ENCODE data around the gene NFYA. TPM values are rescaled to one million over a fixed set of nuclear protein-coding genes. Genes with fewer than 3 reads are reported as not detected.

Gene NFYA
- total RNA-seq, 1 experiment from 2014 or later = 43.0 TPM

DNA sequence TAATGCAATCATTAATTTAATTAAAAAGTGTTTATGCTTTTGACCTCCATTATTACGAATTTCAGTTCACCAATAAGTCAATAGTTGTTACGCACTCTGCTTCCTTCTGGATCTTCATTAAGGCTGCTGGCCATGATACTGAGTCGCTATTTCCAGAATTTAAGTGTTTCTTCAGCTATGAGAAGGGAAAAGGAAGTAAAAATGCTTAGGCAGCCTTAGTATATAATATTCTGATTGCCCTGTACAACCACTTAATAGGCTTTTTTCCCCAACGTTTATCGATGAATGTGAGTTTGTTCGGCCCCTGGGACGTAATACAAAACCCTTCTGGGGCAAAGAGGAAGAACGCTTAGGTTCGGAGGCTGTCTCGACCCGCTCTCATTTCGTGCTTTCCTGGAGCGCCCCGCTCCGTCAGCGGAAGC is 1.3 kb upstream of the NFYA start:
- Histone ChIP-seq H2BK12ac (ENCODE audit: insufficient read length, low read depth, low read length) (no peak overlapping the region), H3T11ph (ENCODE audit: low read length) (no peak overlapping the region), H3K9ac (ENCODE audit: extremely low read depth, insufficient read length, low read length) (peak overlapping the region; percentile 80), H2BK120ac (ENCODE audit: low read depth, low read length, poor library complexity, severe bottlenecking) (no peak overlapping the region), H4K91ac (ENCODE audit: insufficient read length, low read depth, low read length) (no peak overlapping the region), H3K79me1 (ENCODE audit: insufficient read depth, low read depth, low read length, poor library complexity, severe bottlenecking) (no peaks in the 10 kb centered on the region), H3K23ac (ENCODE audit: insufficient read length, low read depth, low read length) (no peak overlapping the region), H3K18ac (ENCODE audit: insufficient read length, low read depth, low read length) (no peak overlapping the region), H4K8ac (replicated peaks; ENCODE audit: insufficient read length, low read depth, low read length) (no peak overlapping the region), H2AK5ac (ENCODE audit: insufficient read length, low read length) (no peak overlapping the region), H2BK5ac (ENCODE audit: insufficient read length, low read length) (no peak overlapping the region), H4K20me1 (ENCODE audit: control insufficient read depth, insufficient read depth, insufficient read length) (no peaks in the 10 kb centered on the region), H4K5ac (ENCODE audit: insufficient read length, low read depth, low read length) (no peak overlapping the region), H3K23me2 (ENCODE audit: insufficient read length, low read depth, low read length, poor library complexity, severe bottlenecking) (peaks cover 9% of the 10 kb centered on the region), H3K4me2 (ENCODE audit: insufficient read depth, insufficient read length, low read length) (peak overlapping the region; percentile 66), H3K4me1 (ENCODE audit: insufficient read depth, low read length) (no peaks in the 10 kb centered on the region), H2BK15ac (ENCODE audit: low read depth, low read length) (no peak overlapping the region), H3K27me3 (ENCODE audit: insufficient read depth, low read length) (no peaks in the 10 kb centered on the region), H3K9me3 (ENCODE audit: control insufficient read depth, low read depth, low read length) (no peaks in the 10 kb centered on the region), H3K14ac (ENCODE audit: insufficient read depth, low read length) (no peak overlapping the region; the same call in 1 of the 2 replicates), H3K79me2 (ENCODE audit: insufficient read depth, low read length) (peaks cover 28% of the 10 kb centered on the region), H2BK20ac (ENCODE audit: low read depth, low read length, poor library complexity, severe bottlenecking) (no peak overlapping the region), H3K56ac (ENCODE audit: insufficient read length, low read depth, low read length) (no peak overlapping the region), H2AFZ (ENCODE audit: low read length) (no peak overlapping the region), H3K27ac (ENCODE audit: insufficient read length, low read depth, low read length) (peak overlapping the region; percentile 88), H3K4ac (ENCODE audit: low read depth, low read length) (no peak overlapping the region)
- peak overlapping the region; percentile 89 to 91 for H3K4me3 Mint-ChIP-seq
- no peaks in the 10 kb centered on the region; a peak in 1 of 5 replicates for H3K9me3 Mint-ChIP-seq
- TF ChIP-seq, protein P1, sequence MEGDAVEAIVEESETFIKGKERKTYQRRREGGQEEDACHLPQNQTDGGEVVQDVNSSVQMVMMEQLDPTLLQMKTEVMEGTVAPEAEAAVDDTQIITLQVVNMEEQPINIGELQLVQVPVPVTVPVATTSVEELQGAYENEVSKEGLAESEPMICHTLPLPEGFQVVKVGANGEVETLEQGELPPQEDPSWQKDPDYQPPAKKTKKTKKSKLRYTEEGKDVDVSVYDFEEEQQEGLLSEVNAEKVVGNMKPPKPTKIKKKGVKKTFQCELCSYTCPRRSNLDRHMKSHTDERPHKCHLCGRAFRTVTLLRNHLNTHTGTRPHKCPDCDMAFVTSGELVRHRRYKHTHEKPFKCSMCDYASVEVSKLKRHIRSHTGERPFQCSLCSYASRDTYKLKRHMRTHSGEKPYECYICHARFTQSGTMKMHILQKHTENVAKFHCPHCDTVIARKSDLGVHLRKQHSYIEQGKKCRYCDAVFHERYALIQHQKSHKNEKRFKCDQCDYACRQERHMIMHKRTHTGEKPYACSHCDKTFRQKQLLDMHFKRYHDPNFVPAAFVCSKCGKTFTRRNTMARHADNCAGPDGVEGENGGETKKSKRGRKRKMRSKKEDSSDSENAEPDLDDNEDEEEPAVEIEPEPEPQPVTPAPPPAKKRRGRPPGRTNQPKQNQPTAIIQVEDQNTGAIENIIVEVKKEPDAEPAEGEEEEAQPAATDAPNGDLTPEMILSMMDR (conservative IDR thresholded peaks at IDR 0.05) = no peak
- no peaks in the 10 kb centered on the region for H3K27me3 Mint-ChIP-seq (ENCODE audit: low read depth)
- H3K4me1 Mint-ChIP-seq = peaks cover 38 to 39% of the 10 kb centered on the region in 2 experiments
- DNase-seq = no peak
- no CpG with 5 or more reads among the region's 16 CpGs for WGBS (ENCODE audit: extremely low coverage, insufficient read length, low lambda C conversion rate)
- peak overlapping the region; percentile 97 to 99 (median 97) for H3K27ac Mint-ChIP-seq
- H3K36me3 Mint-ChIP-seq (ENCODE audit: insufficient read depth in 1 of 3, low read depth in 3 of 3) = peaks cover 0 to 48% (median 32%) of the 10 kb centered on the region in 3 experiments; a peak in 5 of 7 replicates

Measured in H9 (cell line).